Measurements from ENCODE around the gene ROCK2.

DNA sequence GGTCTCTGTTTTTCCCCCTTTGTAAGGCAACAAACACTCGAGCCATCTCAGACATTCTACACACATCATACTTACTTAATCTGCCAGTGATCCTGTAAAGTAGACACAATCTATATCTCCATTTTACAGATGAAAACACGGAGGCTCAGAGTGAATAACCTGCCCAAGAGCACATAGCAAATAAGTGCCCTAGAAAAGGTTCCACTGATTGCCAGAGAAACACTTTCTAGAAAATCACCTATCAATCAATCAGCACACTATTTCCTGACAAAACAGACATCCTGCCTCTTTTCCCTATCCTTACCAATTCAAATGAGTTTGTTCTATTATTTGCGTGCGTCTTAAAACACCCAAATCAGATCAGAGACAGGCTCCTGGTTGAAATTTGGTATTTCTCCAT lies 165.2 kb downstream of the ROCK2 start:
- TF ChIP-seq EZH2 (IDR thresholded peaks at IDR 0.05; ENCODE audit: low read depth): no peak
- TF ChIP-seq, protein P1, sequence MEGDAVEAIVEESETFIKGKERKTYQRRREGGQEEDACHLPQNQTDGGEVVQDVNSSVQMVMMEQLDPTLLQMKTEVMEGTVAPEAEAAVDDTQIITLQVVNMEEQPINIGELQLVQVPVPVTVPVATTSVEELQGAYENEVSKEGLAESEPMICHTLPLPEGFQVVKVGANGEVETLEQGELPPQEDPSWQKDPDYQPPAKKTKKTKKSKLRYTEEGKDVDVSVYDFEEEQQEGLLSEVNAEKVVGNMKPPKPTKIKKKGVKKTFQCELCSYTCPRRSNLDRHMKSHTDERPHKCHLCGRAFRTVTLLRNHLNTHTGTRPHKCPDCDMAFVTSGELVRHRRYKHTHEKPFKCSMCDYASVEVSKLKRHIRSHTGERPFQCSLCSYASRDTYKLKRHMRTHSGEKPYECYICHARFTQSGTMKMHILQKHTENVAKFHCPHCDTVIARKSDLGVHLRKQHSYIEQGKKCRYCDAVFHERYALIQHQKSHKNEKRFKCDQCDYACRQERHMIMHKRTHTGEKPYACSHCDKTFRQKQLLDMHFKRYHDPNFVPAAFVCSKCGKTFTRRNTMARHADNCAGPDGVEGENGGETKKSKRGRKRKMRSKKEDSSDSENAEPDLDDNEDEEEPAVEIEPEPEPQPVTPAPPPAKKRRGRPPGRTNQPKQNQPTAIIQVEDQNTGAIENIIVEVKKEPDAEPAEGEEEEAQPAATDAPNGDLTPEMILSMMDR (conservative IDR thresholded peaks at IDR 0.05): no peak

All from PC-9 (cell line).